ENCODE results near the gene ZFYVE1. TPM values are rescaled to one million over a fixed set of nuclear protein-coding genes. Genes with fewer than 3 reads are reported as not detected.

Gene ZFYVE1
- total RNA-seq, 1 experiment from 2014 or later = 14.2 TPM

GRCh38 chr14:72999316-72999715, 27.6 kb downstream of the ZFYVE1 start:
- no peak overlapping the region for H3K23ac ChIP-seq (ENCODE audit: insufficient read length, low read depth, low read length)
- H2BK5ac ChIP-seq (ENCODE audit: insufficient read length, low read length) = no peak overlapping the region
- no peaks in the 10 kb centered on the region for H3K9me3 ChIP-seq (ENCODE audit: control insufficient read depth, low read depth, low read length)
- H2AK5ac ChIP-seq (ENCODE audit: insufficient read length, low read length) = no peak overlapping the region
- no peak for TF ChIP-seq CTCF (conservative IDR thresholded peaks at IDR 0.05)
- Mint-ChIP-seq H3K27me3 (ENCODE audit: low read depth) (no peaks in the 10 kb centered on the region), H3K9me3 (no peaks in the 10 kb centered on the region), H3K4me3 (no peak overlapping the region), H3K36me3 (ENCODE audit: insufficient read depth in 1 of 3, low read depth in 3 of 3) (peaks cover 0 to 30% (median 16%) of the 10 kb centered on the region in 3 experiments; a peak in 4 of 7 replicates), H3K4me1 (peaks cover 12 to 21% of the 10 kb centered on the region in 2 experiments), H3K27ac (peak overlapping the region in 2 of 3 experiments; percentile 14 to 21; a peak in 2 of 7 replicates)
- H3K27ac ChIP-seq (ENCODE audit: insufficient read length, low read depth, low read length) = no peak overlapping the region
- no peak overlapping the region for H4K91ac ChIP-seq (ENCODE audit: insufficient read length, low read depth, low read length)
- H3K79me2 ChIP-seq (ENCODE audit: insufficient read depth, low read length) = no peaks in the 10 kb centered on the region
- H3K18ac ChIP-seq (ENCODE audit: insufficient read length, low read depth, low read length) = no peak overlapping the region
- no peak overlapping the region for H3K4ac ChIP-seq (ENCODE audit: low read depth, low read length)
- no peak overlapping the region for H3T11ph ChIP-seq (ENCODE audit: low read length)
- DNase-seq = no peak
- no peak overlapping the region for H4K5ac ChIP-seq (ENCODE audit: insufficient read length, low read depth, low read length)
- no peaks in the 10 kb centered on the region for H3K27me3 ChIP-seq (ENCODE audit: insufficient read depth, low read length)
- H3K9ac ChIP-seq (ENCODE audit: extremely low read depth, insufficient read length, low read length) = no peak overlapping the region
- no peaks in the 10 kb centered on the region for H3K23me2 ChIP-seq (ENCODE audit: insufficient read length, low read depth, low read length, poor library complexity, severe bottlenecking)
- H3K79me1 ChIP-seq (ENCODE audit: insufficient read depth, low read depth, low read length, poor library complexity, severe bottlenecking) = no peaks in the 10 kb centered on the region
- H3K4me1 ChIP-seq (ENCODE audit: insufficient read depth, low read length) = no peaks in the 10 kb centered on the region; the same call in 1 of the 2 replicates
- H3K56ac ChIP-seq (ENCODE audit: insufficient read length, low read depth, low read length) = no peak overlapping the region
- no peak overlapping the region for H2BK12ac ChIP-seq (ENCODE audit: insufficient read length, low read depth, low read length)
- no peak overlapping the region for H2BK120ac ChIP-seq (ENCODE audit: low read depth, low read length, poor library complexity, severe bottlenecking)
- H3K14ac ChIP-seq (ENCODE audit: insufficient read depth, low read length) = no peak overlapping the region
- WGBS (ENCODE audit: extremely low coverage, insufficient read length, low lambda C conversion rate) = no CpG with 5 or more reads among the region's 4 CpGs
- H2BK20ac ChIP-seq (ENCODE audit: low read depth, low read length, poor library complexity, severe bottlenecking) = no peak overlapping the region
- H2BK15ac ChIP-seq (ENCODE audit: low read depth, low read length) = no peak overlapping the region
- H2AFZ ChIP-seq (ENCODE audit: low read length) = no peak overlapping the region
- no peak overlapping the region for H4K8ac ChIP-seq (replicated peaks; ENCODE audit: insufficient read length, low read depth, low read length)
- no peak overlapping the region for H3K4me2 ChIP-seq (ENCODE audit: insufficient read depth, insufficient read length, low read length)
- no peaks in the 10 kb centered on the region for H4K20me1 ChIP-seq (ENCODE audit: control insufficient read depth, insufficient read depth, insufficient read length)
